ENCODE results near the gene LRRC43. TPM values are rescaled to one million over a fixed set of nuclear protein-coding genes. Genes with fewer than 3 reads are reported as not detected.

The LRRC43 gene
- total and polyA plus RNA-seq, 10 of the 15 experiments (the other 5 are each of a cell fraction or from before 2014, with no cell fraction given), result 0.23 TPM; not detected in 9

- TF ChIP-seq BCLAF1 (IDR thresholded peaks at IDR 0.05), result no peak
- no peak for TF ChIP-seq NRF1 (conservative IDR thresholded peaks at IDR 0.05; ENCODE audit: low read depth, low read length)
- no peak for TF ChIP-seq FOXK2 (IDR thresholded peaks at IDR 0.05)
- TF ChIP-seq NFIC (IDR thresholded peaks at IDR 0.05; ENCODE audit: low read depth, low read length), result no peak
- TF ChIP-seq ATF2 (IDR thresholded peaks at IDR 0.05; ENCODE audit: low read length), result no peak
- TF ChIP-seq SP1 (IDR thresholded peaks at IDR 0.05; ENCODE audit: low read depth, low read length), result no peak
- TF ChIP-seq CEBPB (IDR thresholded peaks at IDR 0.05; ENCODE audit: borderline replicate concordance in 1 of 2, low read depth in 2 of 2, low read length in 2 of 2), result no peak
Measured at GRCh38 chr12:122230798-122231197, 47.9 kb downstream of the LRRC43 start (continued).

GRCh38 chr12:122232691-122233090 lies 49.8 kb downstream of the LRRC43 start:
- H3K4me2 ChIP-seq (ENCODE audit: control insufficient read depth, insufficient read depth), result no peak overlapping the region
- H3K9me3 ChIP-seq (replicated peaks; ENCODE audit: control insufficient read depth, insufficient read depth, low read length), result no peaks in the 10 kb centered on the region
- ATAC-seq, result no peak
- no peaks in the 10 kb centered on the region for H3K4me1 ChIP-seq (ENCODE audit: control insufficient read depth, insufficient read depth, low read length)
- intact Hi-C loops (cut with micrococcal nuclease; ENCODE audit: unreplicated experiment), result no loop called here
- no peak overlapping the region for H3K27ac ChIP-seq (ENCODE audit: control insufficient read depth, insufficient read depth)
- H3K4me3 ChIP-seq, result no peak overlapping the region
- ChIA-PET POLR2A (interaction anchor here (0.6 to 1.1 kb wide), 2 partner anchors 12 to 378 kb away, joined by 3 read pairs; no protein-coding TSS in a partner anchor), SMC1A (ENCODE audit: uncharacterized antibody, unreplicated experiment) (no interaction called here), CTCF (no interaction called here), RAD21 (ENCODE audit: unreplicated experiment) (interaction anchor here (0.6 kb wide), 1 partner anchor 159 kb away, joined by 3 read pairs; no protein-coding TSS in a partner anchor)
- in situ Hi-C loops (cut with MboI), result no loop called here
- no peaks in the 10 kb centered on the region for H4K20me1 ChIP-seq (ENCODE audit: control insufficient read depth, insufficient read depth)
- WGBS (ENCODE audit: insufficient coverage, insufficient replicate concordance, low lambda C conversion rate, missing lambda C conversion rate), result 98% methylated on average over 10 of the region's 10 CpGs
- FAIRE-seq, result no peak
- no peak overlapping the region for H2AFZ ChIP-seq (ENCODE audit: control insufficient read depth, low read depth, low read length)
- no peaks in the 10 kb centered on the region for H3K79me2 ChIP-seq (ENCODE audit: control insufficient read depth, insufficient read depth, low read length)
- no peak for DNase-seq (ENCODE audit: low read depth, low spot score)
- H3K36me3 ChIP-seq (ENCODE audit: control insufficient read depth in 2 of 2, insufficient read depth in 2 of 2, low read length in 1 of 2), result peaks cover 4% of the 10 kb centered on the region in 2 experiments; a peak in 3 of 4 replicates
- no peaks in the 10 kb centered on the region for H3K27me3 ChIP-seq (replicated peaks in 1 of 2; ENCODE audit: control insufficient read depth in 2 of 2, insufficient read depth in 2 of 2, low read length in 1 of 2)
- BruUV-seq (replicated peaks), result no TSS peak
- no peak overlapping the region for H3K9ac ChIP-seq (ENCODE audit: control insufficient read depth, insufficient read depth, low read length)
- TF ChIP-seq JUND (IDR thresholded peaks at IDR 0.05; ENCODE audit: low read depth, low read length) (no peak), CTCF (IDR thresholded peaks at IDR 0.05 in 2 of 3, conservative IDR thresholded peaks at IDR 0.05 in 1 of 3; ENCODE audit: control insufficient read depth in 2 of 3, extremely low read depth in 1 of 3, insufficient read depth in 1 of 3, low read depth in 3 of 3, low read length in 3 of 3) (no peak), IRF5 (IDR thresholded peaks at IDR 0.05; ENCODE audit: borderline replicate concordance) (no peak), MEF2B (IDR thresholded peaks at IDR 0.05; ENCODE audit: partially characterized antibody, poor library complexity, severe bottlenecking) (no peak), RFX5 (IDR thresholded peaks at IDR 0.05; ENCODE audit: low read depth, low read length) (no peak), MTA2 (IDR thresholded peaks at IDR 0.05; ENCODE audit: low read depth) (no peak)

All from GM12878 (cell line).